GM19240 (cell line): ENCODE measurements around the gene OPTN.
"Not testable (repeated sequence)": the region's sequence is repeated elsewhere in the genome, so short reads cannot be mapped to it uniquely, and the experiment has no call there.

ENCODE experiments used
- DNase-seq: peaks from one replicate; pipeline ENCODE4 v3.0.0; 2011; ENCODE audit warnings: low spot score; ENCODE audit not compliant: insufficient read length

Gene OPTN

DNA sequence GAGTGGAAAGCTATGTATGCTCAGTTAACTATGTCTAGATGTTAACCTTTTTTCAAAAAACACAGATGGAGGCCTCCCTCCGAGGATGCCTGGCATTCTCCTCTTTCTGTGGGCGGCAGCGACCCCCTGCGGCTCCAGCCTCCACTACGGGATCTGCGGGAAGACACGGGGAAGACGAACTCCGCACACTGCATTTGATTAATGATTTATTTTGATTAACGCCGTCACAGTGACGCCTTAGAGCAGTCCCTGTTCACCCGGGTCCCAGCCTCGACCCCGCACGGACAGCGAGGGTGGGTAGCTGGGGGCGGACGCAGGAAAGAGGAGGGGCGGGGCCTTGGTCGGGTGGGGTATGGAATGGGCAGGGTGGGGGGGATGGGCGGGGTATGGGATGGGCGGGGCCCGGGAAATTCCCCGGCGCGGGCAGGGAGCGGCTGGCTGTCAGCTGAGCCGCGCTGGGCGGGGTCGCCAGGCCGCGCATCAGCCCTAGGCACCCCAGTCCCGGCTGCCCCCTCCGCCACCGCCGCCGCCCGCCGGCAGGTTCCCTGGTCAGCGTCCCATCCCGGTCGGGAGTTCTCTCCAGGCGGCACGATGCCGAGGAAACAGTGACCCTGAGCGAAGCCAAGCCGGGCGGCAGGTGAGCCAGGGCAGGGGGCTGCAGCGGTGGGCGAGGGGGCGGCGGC is at the start of gene OPTN:
Gene OPTN (plus strand): TSS at position 498 of the 683 bp plus-strand sequence. CDS start 8,960 bp downstream, outside the sequence.
- peak; percentile 59 for DNase-seq

DNA sequence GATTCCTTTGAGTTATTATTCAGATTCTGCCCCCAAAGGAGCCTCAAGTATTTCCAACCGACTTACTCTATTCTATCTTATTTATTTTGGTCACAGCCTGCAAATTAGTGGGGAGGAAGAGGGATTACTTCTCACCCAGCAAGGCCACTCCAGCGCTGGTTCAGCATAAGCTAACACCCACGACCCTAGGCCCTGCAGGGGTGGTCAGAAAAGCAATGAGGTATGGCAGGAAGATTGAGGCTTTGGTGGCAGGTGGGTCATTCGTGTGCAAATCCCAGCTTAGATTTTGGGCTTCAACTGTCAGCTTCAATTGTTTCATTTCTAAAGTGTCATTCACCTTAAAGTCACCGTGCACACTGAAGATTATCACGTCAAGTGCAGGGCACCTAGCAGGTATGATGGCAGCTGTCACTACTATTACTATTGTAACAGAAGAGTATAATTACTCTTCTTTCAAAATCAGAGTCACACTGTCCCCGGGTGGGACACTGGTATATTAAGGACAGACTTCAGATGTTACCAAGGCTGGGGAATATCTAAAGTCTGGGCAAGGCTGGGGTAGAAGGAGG is 48.8 kb upstream of the OPTN start:
- DNase-seq: no peak

DNA sequence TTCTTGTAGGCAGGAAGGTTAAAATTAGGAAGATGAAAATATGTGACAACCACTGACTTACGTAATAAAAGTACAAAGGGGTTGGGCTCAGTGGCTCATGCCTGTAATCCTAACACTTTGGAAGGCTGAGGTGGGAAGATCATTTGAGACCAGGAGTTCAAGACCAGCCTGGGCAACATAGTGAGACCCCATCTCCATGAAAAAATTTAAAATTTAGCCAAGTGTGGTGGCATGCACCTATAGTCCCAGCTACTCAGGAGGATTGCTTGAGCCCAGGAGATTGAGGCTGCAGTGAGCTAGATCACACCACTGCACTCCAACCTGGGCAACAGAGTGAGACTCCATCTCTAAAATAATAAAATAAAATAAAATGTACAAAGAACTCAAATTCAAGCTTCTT is 46.8 kb upstream of the OPTN start:
- not testable (repeated sequence) for DNase-seq

DNA sequence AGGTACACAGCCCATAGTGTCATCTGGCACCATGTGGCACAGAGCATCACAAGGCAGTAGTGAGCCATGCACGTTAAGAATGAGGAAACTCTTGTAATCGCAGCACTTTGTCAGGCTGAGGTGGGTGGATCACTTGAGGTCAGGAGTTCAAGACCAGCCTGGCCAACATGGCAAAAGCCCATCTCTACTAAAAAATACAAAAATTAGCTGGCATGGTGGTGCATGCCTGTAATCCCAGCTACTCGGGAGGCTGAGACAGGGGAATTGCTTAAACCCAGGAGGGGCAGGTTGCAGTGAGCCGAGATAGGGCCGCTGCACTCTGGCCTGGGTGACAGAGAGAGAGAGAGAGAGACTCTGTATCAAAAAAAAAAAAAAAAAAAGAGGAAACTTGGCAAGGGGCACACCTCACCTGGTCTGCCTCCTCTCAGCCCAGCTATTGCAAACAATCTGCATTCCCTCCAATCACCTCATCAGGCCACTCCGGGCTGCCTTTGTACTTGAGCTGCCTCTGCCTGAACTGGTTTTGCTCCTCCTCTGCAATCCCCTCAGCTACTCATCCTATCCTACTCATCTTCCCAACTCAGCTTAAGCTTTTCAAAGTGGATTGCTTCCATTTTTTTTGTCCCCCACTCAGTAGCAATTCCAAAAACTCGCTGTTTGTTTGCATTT is 46.0 kb upstream of the OPTN start:
- no peak for DNase-seq

DNA sequence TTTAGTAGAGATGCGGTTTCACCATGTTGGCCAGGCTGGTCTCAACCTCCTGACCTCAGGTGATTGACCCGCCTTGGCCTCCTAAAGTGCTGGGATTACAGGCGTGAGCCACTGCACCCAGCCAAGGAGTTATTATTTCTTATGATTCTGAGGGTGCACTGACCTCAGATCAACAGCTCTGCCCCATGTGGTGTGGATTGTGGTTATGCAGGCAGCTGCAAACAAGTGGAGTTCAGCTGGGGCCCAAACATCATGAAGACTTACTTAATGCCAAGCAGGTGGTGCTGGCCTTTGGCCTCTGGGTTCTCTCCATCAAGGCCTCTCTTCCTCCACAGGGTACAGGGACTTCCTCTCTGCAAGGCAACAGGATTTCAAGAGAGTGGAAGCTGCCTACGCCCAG is 45.1 kb upstream of the OPTN start:
- no peak for DNase-seq

DNA sequence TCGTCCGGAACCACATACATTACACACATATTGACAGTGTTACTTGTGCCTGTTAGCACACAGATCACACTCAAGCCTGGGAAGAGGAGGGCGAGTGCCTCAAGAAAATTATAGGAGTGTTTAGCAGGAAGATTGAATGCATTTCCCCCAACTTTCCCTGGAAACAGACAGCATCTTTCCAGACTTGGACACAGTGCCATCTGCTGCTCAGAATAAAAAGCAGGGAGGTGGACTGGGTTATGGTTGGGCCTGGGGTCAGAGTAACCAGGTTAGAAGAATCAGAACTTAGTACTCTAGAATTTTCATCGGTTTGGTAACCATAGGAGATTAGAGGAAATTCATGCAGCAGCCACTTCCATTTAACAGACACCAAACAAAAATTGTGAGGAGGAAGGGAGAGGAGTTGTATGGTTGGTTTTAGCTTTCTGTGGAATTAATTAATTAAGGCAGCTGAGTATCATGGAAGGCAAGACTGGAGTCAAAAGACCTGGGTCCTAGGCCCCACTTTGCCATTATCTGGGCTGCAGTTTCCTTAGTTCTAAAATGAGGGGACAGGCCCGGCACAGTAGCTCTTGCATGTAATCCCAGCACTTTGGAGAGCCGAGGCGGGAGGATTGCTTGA is 43.4 kb upstream of the OPTN start:
- no peak for DNase-seq

DNA sequence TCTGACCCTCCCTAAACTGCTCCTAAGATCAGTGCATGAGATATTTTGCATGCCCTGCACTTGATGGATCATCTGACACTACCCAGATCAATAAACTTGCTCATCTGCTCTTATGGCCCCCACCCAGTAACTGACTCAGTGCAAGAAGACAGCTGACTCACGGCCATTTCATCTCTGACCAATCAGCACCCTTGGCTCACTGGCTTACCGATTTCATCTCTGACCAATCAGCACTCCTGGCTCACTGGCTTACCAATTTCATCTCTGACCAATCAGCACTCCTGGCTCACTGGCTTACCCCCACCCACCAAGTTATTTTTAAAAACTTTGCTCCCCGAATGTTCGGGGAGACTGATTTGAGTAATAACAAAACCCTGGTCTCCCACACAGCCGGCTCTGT is 37.2 kb upstream of the OPTN start:
- DNase-seq: no peak

DNA sequence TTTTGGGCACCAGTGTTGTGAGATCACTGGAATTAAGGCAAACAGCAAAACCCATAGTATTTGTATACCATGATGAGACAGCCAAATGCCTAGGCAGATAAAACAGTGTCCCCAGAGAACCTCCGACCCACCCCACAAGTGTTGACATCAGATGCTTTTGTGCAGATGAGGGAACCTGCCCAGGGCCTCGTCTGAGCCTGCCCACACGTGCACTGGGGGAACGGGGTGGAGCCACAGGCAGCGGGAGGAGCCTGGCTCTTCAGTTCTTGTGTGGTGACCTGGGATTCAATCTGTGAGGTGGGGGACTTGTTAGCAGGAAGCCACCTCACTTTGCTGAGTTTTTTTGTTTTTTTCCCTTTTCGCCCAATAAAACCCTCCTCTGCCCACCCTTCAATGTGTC is 33.4 kb upstream of the OPTN start:
- no peak for DNase-seq

DNA sequence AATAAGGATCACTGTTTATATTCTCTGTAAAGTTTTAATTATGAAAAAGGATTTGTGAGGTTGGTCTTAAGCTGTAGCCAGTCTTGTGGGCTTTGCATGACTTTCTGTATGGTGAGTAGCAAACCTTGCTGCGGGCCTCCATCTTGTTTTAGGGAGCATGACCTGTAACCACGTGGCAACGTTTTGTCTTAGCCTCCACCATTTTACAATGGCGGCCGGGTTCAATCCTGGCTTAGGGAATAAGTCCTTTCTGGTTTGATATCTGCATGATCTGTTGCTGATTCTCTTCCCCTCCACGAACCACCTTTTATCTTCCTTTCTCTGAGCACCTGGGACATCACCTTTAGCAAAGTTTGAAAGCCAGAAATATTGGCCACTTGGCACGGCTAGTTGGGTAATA is 32.5 kb upstream of the OPTN start:
- DNase-seq: no peak

DNA sequence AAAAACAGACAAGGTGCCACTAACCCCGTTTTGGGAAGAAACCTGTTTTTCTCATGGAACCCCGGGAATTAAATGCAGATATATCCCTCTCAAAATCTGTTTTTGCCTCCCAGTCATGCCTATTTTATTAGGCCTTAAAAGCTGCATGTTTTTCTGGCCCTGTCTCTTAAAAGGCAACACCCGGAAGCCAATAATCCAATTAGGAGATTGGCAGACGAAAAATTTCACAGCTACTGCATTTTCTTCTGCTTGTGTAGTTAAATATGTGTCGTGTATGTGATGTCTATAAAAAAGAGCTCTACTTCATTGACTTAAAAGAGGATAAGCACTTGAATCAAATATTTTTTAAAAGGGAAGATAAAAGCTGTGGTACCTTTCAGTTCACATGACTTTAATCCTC is 31.9 kb upstream of the OPTN start:
- DNase-seq: no peak

DNA sequence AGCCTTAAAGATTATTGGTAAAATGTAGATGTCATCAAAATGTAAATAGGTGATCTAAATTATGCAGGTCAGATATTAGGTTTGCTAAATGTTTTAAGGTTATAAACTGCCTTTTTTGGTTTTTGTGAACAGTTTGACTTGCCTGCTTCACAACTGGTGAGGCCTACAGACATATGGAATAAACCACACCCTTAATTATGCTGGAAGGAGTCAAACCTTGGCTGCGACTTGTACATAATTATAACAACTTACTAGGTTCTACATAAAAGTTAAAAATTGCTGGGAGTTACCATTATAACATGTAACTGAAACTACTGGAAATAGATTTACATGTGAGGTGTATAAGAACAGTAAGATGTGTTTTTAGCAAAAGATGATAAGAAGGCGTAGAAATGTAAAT is 31.5 kb upstream of the OPTN start:
- no peak for DNase-seq

DNA sequence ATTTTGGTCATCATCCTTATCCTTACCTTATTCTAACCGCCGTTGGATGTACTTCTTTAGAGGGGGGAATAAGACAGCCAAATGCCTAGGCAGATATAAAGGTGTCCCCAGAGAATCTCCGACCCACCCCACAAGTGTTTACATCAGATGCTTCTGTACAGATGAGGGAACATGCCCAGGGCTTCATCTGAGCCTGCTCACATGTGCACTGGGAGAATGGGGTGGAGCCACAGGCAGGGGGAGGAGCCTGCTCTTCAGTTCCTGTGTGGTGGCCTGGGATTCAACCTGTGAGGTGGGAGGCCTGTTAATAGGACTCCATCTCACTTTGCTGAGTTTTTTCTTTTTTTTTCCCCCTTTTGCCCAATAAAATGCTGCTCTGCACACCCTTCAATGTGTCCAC is 27.6 kb upstream of the OPTN start:
- no peak for DNase-seq

DNA sequence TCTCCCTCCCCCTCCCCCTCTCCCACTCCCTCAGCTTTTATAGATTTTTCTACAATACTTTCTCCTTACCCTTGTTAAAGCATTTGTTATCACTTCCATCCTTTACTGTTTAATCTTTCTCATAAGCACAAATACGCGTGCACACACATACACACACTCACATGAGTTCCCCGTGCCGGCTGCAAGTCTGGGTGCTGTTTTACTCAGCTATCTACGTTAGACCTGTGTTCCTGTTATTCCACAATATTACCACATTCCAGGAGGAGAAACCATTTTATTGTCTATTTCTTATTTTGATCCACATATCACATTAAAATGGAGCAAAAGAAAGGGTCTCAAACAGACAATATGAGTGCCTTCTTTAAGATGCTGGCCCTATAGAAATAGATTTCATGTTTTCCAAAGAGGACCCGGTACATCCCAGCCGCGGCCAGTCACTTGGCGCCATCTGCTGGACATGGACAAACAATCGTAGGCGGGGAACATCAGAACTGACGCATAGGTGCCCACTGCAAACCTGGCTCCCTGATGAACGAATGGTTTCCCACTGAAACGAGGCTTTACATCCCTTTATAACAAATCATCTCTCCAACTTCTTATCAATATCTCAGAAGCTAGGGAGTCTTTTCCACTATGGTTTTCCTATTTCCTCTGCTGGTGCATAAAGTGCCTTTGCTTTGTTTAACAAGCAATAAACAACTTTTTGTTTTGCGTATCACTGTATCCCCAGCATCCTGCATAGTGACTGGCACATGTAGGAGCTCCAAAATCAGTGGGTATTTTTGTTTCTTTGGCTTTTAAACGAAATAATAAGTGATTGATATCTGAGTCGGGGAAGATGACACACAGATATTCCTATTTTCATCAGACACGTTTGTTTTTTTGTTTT is 25.2 kb upstream of the OPTN start:
- peak; percentile 62 for DNase-seq

DNA sequence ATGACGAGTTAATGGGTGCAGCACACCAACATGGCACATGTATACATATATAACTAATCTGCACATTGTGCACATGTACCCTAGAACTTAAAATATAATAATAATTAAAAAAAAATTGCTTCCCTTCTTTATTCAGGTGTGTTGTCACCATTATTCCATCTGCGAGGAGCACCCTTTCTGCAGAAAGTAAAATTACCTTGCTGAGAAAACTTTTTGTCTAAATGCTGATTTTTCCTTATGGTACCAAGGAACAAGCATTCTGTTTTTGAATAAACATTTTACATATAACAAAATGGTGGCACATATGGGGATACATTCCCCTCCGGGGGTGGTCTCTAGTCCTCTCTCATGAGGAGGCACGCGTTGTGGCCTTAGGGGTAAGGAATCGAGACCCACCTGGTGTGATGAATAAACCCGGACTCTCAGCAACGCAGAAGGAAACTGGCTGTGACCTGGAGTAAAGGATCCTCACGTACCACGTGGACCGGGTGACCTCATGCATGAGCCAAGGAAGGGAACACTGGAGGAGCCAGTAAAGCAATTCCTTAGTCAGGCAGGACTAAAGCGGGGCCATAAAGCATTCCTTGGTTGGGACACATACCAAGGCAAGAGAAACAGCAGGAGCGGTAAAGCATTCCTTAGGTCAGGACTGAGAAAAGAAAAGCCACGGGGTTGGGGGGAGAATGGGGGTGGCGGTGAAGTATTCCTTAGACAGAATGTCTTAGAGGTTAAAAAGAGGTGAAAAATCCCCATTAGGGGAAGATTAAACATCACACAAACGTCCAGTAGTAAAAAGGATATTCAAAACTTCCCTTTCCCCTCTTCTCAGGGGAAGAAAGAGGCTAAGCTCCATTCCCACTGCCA is 20.8 kb upstream of the OPTN start:
- DNase-seq: no peak

DNA sequence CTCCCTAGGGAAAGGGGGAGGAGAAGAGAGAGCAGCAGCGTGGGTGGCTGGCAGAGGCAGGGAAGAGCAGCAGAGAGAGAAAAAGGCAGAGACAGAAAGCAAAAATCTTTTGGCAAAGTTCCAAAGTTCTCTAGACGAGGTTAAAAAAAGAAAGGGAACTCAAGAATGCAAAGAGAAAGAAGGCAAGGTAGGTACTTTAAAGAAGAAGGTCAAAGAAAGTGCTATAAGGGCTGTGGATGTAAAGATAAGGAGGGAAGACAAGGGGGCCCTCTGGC is 20.2 kb upstream of the OPTN start:
- DNase-seq: no peak

DNA sequence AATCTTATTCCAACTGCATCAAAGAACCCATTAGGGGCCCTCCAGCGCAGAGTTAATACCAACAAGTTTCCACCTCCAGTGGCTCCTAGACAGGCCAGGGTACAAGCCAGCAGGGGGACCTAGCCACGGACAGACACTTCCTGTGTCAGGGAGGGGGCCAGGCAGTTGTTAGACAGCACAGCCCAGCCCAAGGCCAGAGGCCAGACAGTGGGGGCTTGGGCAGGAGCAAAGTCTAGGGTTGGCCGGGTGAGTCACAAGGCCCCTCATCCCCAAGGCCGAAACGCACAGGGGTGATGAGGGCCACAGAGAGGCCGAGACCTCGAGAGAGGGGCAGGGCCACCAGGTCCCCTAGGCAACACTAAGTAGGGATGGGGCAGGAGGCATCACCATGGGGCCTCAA is 19.3 kb upstream of the OPTN start:
- no peak for DNase-seq

DNA sequence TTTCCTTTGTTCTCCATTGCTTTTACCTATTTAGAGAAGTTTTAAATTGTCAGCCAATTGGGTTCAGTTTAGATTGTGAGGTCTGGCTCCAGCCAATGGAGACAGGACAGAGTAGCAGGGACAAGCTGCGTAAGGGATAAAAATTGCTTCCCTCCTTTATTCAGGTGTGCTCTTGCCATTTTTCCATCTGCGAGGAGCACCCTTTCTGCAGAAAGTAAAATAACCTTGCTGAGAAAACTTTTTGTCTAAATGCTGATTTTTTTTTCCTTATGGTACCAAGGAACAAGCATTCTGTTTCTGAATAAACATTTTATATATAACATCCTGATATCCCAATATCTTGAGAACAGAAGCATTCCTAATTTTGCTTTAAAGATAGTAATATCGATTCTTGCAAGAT is 16.3 kb upstream of the OPTN start:
- not testable (repeated sequence) for DNase-seq

DNA sequence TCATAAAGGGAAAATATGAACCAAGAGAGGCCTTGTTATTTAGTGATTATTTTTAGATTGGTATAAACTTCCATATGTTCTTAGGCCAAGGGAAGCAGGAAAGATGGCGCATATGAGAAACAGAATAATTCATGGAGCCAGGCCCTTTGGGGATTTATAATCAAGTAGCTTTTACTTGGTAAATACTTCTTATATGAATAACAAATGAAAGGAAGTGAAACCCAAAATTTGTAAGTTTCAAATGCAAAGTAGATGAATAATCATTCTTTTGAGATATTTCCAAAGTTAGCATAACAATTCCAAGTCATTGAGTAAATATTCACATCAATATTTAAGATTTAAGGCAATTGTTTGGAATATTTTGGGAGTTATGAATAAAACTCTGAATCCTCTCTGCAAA is 13.9 kb upstream of the OPTN start:
- DNase-seq: no peak

DNA sequence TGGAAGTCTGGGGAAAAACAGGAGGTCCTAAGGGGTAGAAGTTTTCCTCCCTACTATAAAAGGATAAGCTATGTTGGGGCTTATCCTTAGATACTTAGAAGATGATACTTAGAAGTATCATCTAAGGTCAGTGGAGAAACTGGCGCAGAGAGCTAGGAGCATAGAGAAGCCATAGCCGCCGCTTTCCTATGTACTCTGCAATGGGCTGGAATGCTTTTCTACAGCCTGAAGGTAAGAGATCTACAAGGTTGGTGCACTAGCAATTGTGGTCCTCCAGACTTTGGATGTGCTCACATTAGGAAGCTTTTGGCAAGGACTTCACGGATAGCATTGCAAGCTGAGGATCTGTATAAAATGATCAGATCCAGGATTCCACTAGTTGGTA is 12.4 kb upstream of the OPTN start:
- DNase-seq: no peak

DNA sequence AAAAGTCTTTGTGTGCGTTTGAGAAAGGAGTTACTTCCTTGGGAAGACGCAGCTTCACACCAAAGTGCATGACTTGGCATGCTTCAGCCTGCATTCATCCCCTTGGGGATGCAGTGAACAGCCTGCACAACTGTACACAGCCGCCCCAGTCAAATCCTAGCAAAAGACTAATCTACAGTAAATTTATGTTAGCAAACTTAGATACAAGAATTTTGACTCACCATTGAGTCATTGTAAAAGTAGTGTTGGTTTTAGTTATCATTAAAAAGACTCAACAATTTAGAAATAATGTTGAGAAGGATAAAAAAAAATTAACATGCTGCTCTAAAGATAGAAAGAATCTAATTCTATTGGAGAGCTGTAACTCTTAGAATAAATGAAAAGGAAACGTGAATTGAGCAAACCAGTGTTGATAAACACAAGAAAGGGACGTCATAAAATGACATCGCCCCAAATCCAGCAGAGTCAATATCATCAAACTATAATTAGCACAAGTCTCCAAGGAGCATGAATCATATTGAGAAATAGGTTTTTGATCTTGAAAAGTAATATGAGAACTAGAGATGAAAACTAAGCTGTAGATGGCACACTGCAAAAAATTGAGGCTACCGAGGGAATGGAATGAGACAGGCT is 11.9 kb upstream of the OPTN start:
- DNase-seq: no peak
